ENCODE results near the gene AKAP13. TPM values are rescaled to one million over a fixed set of nuclear protein-coding genes. Genes with fewer than 3 reads are reported as not detected.

AKAP13 gene
- total RNA-seq, 2 donors from 2014 or later = 228 to 273 TPM

DNA sequence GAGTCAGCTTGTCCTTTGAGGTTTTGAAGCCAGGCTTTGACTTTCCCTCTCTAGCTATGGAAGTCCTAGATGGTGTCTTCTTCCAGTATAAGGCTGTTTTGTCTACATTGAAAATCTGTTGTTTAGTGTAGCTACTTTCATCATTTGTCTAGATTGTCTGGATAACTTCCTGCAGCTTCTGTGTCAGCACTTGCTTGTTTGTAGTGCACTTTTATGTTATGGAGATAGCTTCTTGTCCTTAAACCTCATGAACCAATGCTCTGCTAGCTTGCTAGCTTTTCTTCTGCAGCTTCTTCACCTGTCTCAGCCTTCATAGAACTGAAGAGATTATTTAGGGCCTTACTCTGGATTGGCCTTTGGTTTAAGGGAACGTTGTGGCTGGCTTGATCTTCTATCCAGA, 43.8 kb downstream of the AKAP13 start:
- Histone ChIP-seq H3K9me3 (no peaks in the 10 kb centered on the region), H3K27ac (no peak overlapping the region), H3K4me1 (ENCODE audit: control insufficient read depth in 1 of 2, low read depth in 2 of 2) (peaks cover 7 to 14% of the 10 kb centered on the region in 2 donors), H3K27me3 (replicated peaks; ENCODE audit: insufficient read depth) (no peaks in the 10 kb centered on the region), H3K36me3 (no peaks in the 10 kb centered on the region), H3K4me3 (no peak overlapping the region)
- no peak for DNase-seq (ENCODE audit: low spot score)
- TF ChIP-seq, protein P1, sequence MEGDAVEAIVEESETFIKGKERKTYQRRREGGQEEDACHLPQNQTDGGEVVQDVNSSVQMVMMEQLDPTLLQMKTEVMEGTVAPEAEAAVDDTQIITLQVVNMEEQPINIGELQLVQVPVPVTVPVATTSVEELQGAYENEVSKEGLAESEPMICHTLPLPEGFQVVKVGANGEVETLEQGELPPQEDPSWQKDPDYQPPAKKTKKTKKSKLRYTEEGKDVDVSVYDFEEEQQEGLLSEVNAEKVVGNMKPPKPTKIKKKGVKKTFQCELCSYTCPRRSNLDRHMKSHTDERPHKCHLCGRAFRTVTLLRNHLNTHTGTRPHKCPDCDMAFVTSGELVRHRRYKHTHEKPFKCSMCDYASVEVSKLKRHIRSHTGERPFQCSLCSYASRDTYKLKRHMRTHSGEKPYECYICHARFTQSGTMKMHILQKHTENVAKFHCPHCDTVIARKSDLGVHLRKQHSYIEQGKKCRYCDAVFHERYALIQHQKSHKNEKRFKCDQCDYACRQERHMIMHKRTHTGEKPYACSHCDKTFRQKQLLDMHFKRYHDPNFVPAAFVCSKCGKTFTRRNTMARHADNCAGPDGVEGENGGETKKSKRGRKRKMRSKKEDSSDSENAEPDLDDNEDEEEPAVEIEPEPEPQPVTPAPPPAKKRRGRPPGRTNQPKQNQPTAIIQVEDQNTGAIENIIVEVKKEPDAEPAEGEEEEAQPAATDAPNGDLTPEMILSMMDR (IDR thresholded peaks at IDR 0.05) = no peak
- no peak for ATAC-seq (ENCODE audit: insufficient number of reproducible peaks, low FRiP score, low read depth)

DNA sequence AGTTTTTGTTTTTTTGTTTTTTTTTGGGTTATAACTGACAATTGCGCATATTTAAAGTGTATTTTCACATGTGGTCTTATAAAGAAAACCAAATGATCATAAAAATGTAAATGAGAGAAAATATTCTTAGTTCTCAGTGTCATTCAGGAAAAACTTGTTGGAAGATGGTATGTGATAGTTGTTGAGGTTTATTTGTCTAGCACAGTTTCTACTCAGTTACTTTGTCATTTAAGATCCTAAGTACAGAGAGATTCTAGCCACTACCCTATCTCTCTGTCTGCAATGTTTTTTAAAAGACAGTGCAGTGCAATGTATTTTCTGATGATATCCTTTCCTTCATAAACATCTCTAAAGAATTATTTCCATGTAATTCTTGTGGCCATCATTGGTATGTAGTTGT, 46.1 kb downstream of the AKAP13 start:
- TF ChIP-seq, protein P1 (IDR thresholded peaks at IDR 0.05) = no peak
- H3K9me3 ChIP-seq = no peaks in the 10 kb centered on the region
- H3K27ac ChIP-seq = no peak overlapping the region
- ATAC-seq (ENCODE audit: insufficient number of reproducible peaks, low FRiP score, low read depth) (no peak), DNase-seq (ENCODE audit: low spot score) (no peak)
- H3K27me3 ChIP-seq (replicated peaks; ENCODE audit: insufficient read depth) = no peaks in the 10 kb centered on the region
- no peak overlapping the region for H3K4me3 ChIP-seq
- peaks cover 0 to 7% of the 10 kb centered on the region in 2 donors for H3K4me1 ChIP-seq (ENCODE audit: control insufficient read depth in 1 of 2, low read depth in 2 of 2)
- H3K36me3 ChIP-seq = no peaks in the 10 kb centered on the region

DNA sequence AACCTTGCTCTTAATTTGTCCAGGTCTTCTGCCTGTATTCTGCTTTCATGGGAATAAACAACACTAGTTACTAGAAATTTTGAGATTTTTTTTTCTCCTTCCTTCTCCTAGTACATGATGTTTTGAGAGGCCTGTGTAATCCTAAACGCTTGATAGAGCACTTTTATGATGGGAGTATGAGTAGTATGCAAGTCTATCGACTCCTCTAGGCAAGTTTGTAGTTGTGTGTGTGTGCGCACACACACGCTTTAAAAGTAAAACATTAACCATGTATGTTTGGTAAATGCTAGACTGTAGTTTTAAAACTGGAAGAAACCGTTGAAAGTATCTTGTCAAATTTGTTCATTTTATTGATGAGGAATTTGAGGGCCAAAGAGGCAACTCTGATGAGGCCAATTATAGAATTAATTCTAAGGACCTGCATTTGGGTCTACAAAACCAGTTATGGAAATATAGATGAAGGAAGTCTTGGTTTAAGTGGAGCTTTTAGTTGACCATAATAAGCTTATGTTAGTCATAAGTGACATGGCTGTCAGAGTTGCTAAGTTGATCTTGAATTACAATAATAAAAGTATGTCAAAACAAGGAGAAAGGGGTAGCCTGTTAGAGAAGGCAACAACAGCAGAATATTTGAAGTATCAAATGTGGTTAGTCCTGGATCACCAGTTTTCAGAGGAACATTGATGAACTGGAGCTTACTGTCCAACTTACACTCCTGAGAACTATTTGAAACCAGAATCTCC, 47.1 kb downstream of the AKAP13 start:
- DNase-seq (ENCODE audit: low spot score) (no peak), ATAC-seq (ENCODE audit: insufficient number of reproducible peaks, low FRiP score, low read depth) (no peak)
- Histone ChIP-seq H3K36me3 (no peaks in the 10 kb centered on the region), H3K4me3 (no peak overlapping the region), H3K4me1 (ENCODE audit: control insufficient read depth in 1 of 2, low read depth in 2 of 2) (peaks cover 0 to 13% of the 10 kb centered on the region in 2 donors), H3K27me3 (replicated peaks; ENCODE audit: insufficient read depth) (no peaks in the 10 kb centered on the region), H3K27ac (no peak overlapping the region), H3K9me3 (no peaks in the 10 kb centered on the region)
- TF ChIP-seq, protein P1 (IDR thresholded peaks at IDR 0.05) = no peak

DNA sequence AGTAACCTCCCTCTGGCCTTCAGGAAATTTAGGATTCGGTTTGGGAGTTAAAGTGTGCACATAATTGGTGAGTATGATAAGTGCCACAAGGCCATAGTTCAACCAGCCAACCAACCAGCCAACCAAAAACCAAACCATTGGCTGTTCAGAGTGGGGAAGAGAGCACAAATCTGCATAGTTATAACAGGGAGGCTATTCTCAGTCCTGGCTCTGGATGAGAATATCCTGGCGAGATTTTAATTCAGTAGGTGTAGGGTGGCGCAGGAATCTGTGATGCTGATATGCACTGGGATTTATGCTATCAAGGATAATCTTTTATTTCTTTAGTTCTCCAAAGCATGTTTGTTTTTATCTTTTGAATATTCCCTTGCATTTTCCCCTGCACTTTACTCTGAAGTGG, 49.1 kb downstream of the AKAP13 start:
- ATAC-seq (ENCODE audit: insufficient number of reproducible peaks, low FRiP score, low read depth) (no peak), DNase-seq (ENCODE audit: low spot score) (no peak)
- Histone ChIP-seq H3K36me3 (no peaks in the 10 kb centered on the region), H3K4me1 (ENCODE audit: control insufficient read depth in 1 of 2, low read depth in 2 of 2) (peaks cover 0 to 13% of the 10 kb centered on the region in 2 donors), H3K4me3 (no peak overlapping the region), H3K27ac (no peak overlapping the region), H3K27me3 (replicated peaks; ENCODE audit: insufficient read depth) (no peaks in the 10 kb centered on the region), H3K9me3 (no peaks in the 10 kb centered on the region)
- TF ChIP-seq, protein P1 (IDR thresholded peaks at IDR 0.05) = no peak

DNA sequence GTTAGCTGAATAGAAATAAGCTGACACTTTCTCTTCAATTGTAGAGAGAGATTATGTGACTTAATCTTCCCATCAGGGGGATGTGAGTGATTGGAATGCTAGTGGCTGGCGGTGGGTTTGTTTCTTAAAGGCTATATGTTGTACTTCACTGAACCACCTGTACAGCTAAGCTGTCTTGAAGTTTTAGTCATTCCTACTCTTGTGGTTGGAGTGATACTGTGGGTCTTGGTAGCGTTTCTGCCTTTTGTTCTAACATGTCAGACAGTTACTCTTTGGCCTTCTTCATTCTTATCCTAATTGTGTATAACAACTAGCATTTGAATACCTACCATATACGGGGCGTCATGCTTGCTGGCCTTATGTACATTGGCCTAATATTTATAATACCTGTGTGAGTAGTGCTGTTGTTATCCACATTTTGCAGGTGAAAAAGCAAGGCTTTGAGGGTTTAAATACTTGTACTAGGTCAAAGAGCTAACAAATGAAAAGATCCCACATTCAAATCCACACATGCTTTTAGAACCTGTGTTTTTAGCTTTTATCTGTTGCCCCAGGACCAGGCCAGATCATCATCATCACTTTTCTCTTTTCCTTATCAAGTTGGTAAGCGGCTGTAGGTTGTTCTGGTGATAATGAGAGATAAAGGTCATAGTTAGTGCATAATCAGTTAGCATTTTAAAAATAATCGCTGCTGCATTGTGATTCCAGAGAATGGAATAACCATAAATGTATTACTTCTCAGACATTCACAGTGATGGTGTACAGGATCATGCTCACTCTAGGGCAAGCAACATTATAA, 50.2 kb downstream of the AKAP13 start:
- Histone ChIP-seq H3K27ac (no peak overlapping the region), H3K36me3 (no peaks in the 10 kb centered on the region), H3K4me1 (ENCODE audit: control insufficient read depth in 1 of 2, low read depth in 2 of 2) (peaks cover 0 to 13% of the 10 kb centered on the region in 2 donors), H3K27me3 (replicated peaks; ENCODE audit: insufficient read depth) (no peaks in the 10 kb centered on the region), H3K9me3 (no peaks in the 10 kb centered on the region), H3K4me3 (no peak overlapping the region)
- TF ChIP-seq, protein P1 (IDR thresholded peaks at IDR 0.05) = no peak
- no peak for DNase-seq (ENCODE audit: low spot score)
- no peak for ATAC-seq (ENCODE audit: insufficient number of reproducible peaks, low FRiP score, low read depth)

Measured in thoracic aorta (tissue), 2 donors.